ENCODE measurements around the gene KIF13A. TPM values are rescaled to one million over a fixed set of nuclear protein-coding genes. Genes with fewer than 3 reads are reported as not detected.

The KIF13A gene
- total and polyA plus RNA-seq, 9 of the 15 experiments (the other 6 are each of a cell fraction or from before 2014, with no cell fraction given): 3.6 to 44.3 (median 29.7) TPM

DNA sequence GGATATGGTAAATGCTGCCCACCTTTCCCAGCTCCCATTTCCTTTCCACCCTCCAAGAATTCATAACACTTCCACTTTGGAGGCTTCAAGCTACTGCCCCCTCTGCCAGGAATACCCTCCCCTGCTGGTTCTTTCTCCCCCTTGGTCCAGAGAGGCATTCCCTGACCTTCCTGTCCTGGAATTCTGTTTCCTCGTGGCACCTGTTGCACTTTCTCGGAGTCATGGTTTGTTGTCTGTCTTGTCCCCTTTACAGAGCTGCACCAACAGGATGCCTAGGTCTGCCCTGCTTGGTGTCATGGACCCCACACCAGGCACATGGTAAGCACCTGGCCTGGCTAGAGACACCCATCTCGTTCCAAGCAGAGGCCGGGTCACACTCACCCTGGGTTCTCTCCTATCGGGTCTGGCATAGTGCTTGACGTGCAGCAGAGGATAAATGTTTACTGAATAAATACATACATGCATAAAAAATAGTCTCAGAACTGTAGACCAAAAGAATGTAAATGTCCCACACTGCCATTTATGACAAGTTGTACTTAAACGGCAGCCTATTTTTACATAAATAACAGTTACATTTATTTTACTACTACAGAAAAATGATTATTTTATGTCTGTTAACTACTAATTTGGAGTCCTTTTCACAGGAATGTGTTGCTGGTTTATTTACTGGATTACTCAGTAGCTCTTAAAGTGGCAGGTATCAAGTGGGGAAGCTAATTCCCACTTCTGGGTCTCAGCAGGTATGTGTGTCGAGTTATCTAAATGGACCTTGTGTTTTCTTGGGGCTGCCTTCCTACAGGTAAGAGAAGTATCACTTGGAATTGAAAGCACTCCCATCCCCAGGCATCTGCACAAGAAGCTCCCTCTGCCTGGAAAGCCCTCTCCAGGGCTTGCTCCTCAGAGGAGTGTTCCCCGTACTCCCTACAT, 69.3 kb downstream of the KIF13A start (continued):
- TF ChIP-seq, protein P1, sequence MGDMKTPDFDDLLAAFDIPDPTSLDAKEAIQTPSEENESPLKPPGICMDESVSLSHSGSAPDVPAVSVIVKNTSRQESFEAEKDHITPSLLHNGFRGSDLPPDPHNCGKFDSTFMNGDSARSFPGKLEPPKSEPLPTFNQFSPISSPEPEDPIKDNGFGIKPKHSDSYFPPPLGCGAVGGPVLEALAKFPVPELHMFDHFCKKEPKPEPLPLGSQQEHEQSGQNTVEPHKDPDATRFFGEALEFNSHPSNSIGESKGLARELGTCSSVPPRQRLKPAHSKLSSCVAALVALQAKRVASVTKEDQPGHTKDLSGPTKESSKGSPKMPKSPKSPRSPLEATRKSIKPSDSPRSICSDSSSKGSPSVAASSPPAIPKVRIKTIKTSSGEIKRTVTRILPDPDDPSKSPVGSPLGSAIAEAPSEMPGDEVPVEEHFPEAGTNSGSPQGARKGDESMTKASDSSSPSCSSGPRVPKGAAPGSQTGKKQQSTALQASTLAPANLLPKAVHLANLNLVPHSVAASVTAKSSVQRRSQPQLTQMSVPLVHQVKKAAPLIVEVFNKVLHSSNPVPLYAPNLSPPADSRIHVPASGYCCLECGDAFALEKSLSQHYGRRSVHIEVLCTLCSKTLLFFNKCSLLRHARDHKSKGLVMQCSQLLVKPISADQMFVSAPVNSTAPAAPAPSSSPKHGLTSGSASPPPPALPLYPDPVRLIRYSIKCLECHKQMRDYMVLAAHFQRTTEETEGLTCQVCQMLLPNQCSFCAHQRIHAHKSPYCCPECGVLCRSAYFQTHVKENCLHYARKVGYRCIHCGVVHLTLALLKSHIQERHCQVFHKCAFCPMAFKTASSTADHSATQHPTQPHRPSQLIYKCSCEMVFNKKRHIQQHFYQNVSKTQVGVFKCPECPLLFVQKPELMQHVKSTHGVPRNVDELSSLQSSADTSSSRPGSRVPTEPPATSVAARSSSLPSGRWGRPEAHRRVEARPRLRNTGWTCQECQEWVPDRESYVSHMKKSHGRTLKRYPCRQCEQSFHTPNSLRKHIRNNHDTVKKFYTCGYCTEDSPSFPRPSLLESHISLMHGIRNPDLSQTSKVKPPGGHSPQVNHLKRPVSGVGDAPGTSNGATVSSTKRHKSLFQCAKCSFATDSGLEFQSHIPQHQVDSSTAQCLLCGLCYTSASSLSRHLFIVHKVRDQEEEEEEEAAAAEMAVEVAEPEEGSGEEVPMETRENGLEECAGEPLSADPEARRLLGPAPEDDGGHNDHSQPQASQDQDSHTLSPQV (IDR thresholded peaks at IDR 0.05): no peak
- TF ChIP-seq TEAD1 (CRISPR knock-in tag; IDR thresholded peaks at IDR 0.05): no peak
- TF ChIP-seq ILF3 (IDR thresholded peaks at IDR 0.05; ENCODE audit: borderline replicate concordance): no peak
- TF ChIP-seq, protein P2, sequence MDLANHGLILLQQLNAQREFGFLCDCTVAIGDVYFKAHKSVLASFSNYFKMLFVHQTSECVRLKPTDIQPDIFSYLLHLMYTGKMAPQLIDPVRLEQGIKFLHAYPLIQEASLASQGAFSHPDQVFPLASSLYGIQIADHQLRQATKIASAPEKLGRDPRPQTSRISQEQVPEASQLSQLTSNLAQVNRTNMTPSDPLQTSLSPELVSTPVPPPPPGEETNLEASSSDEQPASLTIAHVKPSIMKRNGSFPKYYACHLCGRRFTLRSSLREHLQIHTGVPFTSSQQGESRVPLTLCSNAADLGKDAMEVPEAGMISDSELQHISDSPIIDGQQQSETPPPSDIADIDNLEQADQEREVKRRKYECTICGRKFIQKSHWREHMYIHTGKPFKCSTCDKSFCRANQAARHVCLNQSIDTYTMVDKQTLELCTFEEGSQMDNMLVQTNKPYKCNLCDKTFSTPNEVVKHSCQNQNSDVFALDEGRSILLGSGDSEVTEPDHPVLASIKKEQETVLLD (IDR thresholded peaks at IDR 0.05): no peak
- no peak for TF ChIP-seq NCOA4 (IDR thresholded peaks at IDR 0.05; ENCODE audit: partially characterized antibody)
